ENCODE measurements around the gene PLEKHG2. TPM values are rescaled to one million over a fixed set of nuclear protein-coding genes. Genes with fewer than 3 reads are reported as not detected.
A peak's percentile ranks its signal among the peaks of the same experiment; 100 is the strongest.

Gene PLEKHG2
- total and polyA plus RNA-seq, 9 of the 15 experiments (the other 6 are each of a cell fraction or from before 2014, with no cell fraction given), result 0.98 to 45.7 (median 9.8) TPM

DNA sequence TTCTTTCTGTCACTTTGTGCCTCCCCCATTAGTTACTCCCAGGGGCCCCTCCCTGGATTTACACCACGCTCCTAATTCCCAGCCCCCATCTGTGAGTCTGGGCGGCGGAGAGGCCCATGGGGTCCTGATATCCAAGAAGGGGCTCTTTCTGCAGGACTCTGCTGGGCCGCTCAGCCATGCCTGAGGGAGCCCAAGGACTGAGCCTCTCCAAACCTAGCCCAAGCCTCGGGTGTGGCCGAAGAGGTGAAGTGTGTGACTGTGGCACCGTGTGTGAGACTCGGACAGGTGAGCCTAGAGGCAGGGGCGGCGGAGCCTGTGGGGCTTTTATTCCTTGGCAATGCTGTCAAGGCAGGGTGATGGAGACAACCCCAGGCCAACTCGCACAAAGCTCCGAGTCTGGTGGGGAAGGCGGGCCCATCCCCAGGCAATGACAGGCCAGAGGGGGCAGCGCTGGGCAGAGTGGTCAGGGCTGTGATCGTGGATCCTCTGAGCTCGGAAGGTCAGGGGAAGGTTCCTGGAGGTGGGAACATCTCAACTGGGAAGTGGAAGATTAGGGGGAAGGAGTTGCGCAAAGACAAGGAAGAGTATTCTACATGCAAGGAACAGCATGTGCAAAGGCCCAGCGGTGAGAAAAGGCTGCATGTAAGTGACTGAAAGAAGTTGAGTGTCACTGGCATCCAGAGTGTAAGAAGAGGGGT is 1.6 kb downstream of the PLEKHG2 start (continued):
- TF ChIP-seq SAFB (IDR thresholded peaks at IDR 0.05; ENCODE audit: borderline replicate concordance, low read depth, low read length) (no peak), NR3C1 (CRISPR knock-in tag; IDR thresholded peaks at IDR 0.05) (no peak), CEBPG (CRISPR knock-in tag; IDR thresholded peaks at IDR 0.05) (0 out of 2 replicates have a peak, but pooled peaks have one; percentile 53), CEBPG (tag; conservative IDR thresholded peaks at IDR 0.05 in 1 of 2, IDR thresholded peaks at IDR 0.05 in 1 of 2) (0 out of 4 replicates have a peak, but pooled peaks of 1 of the 2 experiments have one; percentile 43), ZNF165 (CRISPR knock-in tag; IDR thresholded peaks at IDR 0.05; ENCODE audit: borderline replicate concordance) (no peak), CEBPB (tag; IDR thresholded peaks at IDR 0.05) (peak; percentile 80), SNIP1 (IDR thresholded peaks at IDR 0.05; ENCODE audit: low read depth) (no peak), TCF3 (CRISPR knock-in tag; IDR thresholded peaks at IDR 0.05) (no peak), ZNF766 (CRISPR knock-in tag; conservative IDR thresholded peaks at IDR 0.05) (no peak), ETV5 (CRISPR knock-in tag; IDR thresholded peaks at IDR 0.05; ENCODE audit: low read depth) (0 out of 2 replicates have a peak, but pooled peaks have one; percentile 18), TRIM24 (IDR thresholded peaks at IDR 0.05) (no peak), HDAC2 (IDR thresholded peaks at IDR 0.05) (peak; percentile 34; the same call in 1 of the 2 replicates), ZC3H11A (IDR thresholded peaks at IDR 0.05; ENCODE audit: low read depth, low read length) (no peak), RBM25 (IDR thresholded peaks at IDR 0.05; ENCODE audit: low read depth, low read length, severe bottlenecking) (peak; percentile 49), POLR2G (IDR thresholded peaks at IDR 0.05; ENCODE audit: low read depth, low read length) (peak; percentile 58), CBFB (CRISPR knock-in tag; IDR thresholded peaks at IDR 0.05) (no peak), SMARCA5 (IDR thresholded peaks at IDR 0.05) (peak; percentile 79; the same call in 1 of the 2 replicates), ZNF3 (CRISPR knock-in tag; IDR thresholded peaks at IDR 0.05) (peak; percentile 71), PHTF2 (CRISPR knock-in tag; IDR thresholded peaks at IDR 0.05) (no peak), C11orf30 (IDR thresholded peaks at IDR 0.05; ENCODE audit: low read depth) (no peak), KDM1A (IDR thresholded peaks at IDR 0.05) (peak; percentile 40 to 64; a peak in 3 of 4 replicates), MCM3 (IDR thresholded peaks at IDR 0.05) (no peak)
- TF ChIP-seq, protein P1, sequence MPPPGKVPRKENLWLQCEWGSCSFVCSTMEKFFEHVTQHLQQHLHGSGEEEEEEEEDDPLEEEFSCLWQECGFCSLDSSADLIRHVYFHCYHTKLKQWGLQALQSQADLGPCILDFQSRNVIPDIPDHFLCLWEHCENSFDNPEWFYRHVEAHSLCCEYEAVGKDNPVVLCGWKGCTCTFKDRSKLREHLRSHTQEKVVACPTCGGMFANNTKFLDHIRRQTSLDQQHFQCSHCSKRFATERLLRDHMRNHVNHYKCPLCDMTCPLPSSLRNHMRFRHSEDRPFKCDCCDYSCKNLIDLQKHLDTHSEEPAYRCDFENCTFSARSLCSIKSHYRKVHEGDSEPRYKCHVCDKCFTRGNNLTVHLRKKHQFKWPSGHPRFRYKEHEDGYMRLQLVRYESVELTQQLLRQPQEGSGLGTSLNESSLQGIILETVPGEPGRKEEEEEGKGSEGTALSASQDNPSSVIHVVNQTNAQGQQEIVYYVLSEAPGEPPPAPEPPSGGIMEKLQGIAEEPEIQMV (tag; conservative IDR thresholded peaks at IDR 0.05; ENCODE audit: low read depth), result no peak
- TF ChIP-seq, protein P2, sequence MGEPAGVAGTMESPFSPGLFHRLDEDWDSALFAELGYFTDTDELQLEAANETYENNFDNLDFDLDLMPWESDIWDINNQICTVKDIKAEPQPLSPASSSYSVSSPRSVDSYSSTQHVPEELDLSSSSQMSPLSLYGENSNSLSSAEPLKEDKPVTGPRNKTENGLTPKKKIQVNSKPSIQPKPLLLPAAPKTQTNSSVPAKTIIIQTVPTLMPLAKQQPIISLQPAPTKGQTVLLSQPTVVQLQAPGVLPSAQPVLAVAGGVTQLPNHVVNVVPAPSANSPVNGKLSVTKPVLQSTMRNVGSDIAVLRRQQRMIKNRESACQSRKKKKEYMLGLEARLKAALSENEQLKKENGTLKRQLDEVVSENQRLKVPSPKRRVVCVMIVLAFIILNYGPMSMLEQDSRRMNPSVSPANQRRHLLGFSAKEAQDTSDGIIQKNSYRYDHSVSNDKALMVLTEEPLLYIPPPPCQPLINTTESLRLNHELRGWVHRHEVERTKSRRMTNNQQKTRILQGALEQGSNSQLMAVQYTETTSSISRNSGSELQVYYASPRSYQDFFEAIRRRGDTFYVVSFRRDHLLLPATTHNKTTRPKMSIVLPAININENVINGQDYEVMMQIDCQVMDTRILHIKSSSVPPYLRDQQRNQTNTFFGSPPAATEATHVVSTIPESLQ (CRISPR knock-in tag; IDR thresholded peaks at IDR 0.05), result 0 out of 2 replicates have a peak, but pooled peaks have one; percentile 41
- TF ChIP-seq, protein P3, sequence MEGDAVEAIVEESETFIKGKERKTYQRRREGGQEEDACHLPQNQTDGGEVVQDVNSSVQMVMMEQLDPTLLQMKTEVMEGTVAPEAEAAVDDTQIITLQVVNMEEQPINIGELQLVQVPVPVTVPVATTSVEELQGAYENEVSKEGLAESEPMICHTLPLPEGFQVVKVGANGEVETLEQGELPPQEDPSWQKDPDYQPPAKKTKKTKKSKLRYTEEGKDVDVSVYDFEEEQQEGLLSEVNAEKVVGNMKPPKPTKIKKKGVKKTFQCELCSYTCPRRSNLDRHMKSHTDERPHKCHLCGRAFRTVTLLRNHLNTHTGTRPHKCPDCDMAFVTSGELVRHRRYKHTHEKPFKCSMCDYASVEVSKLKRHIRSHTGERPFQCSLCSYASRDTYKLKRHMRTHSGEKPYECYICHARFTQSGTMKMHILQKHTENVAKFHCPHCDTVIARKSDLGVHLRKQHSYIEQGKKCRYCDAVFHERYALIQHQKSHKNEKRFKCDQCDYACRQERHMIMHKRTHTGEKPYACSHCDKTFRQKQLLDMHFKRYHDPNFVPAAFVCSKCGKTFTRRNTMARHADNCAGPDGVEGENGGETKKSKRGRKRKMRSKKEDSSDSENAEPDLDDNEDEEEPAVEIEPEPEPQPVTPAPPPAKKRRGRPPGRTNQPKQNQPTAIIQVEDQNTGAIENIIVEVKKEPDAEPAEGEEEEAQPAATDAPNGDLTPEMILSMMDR (IDR thresholded peaks at IDR 0.05 in 2 of 3, conservative IDR thresholded peaks at IDR 0.05 in 1 of 3; ENCODE audit: insufficient read depth in 2 of 3, low read depth in 1 of 3, low read length in 3 of 3), result peak; percentile 36 to 65 (median 48); a peak in 5 of 6 replicates
